DND-41 (cell line): Measurements from ENCODE around the gene NRL.

Experiments used
- ATAC-seq: fragments of 200-7000 bp; cut with Tn5 transposase; 3 replicates; pipeline ENCODE4 v1.9.1; 2021; ENCODE audit warnings: low read depth; ENCODE audit not compliant: insufficient read depth
- DNase-seq: peaks from one replicate; pipeline ENCODE4 v3.0.0-alpha.2; 2020
- H2AFZ ChIP-seq: 2 replicates; pipeline ENCODE4 v1.6.0; 2012; ENCODE audit warnings: low read depth, low read length
- H3K27ac ChIP-seq: 2 replicates; pipeline ENCODE4 v1.5.1; 2012; ENCODE audit warnings: low read length, inconsistent platforms
- H3K27me3 ChIP-seq: fragments of 200-600 bp; sonication (generic); 2 replicates; pipeline ENCODE4 v1.6.0; 2012; ENCODE audit warnings: low read length, mild to moderate bottlenecking, inconsistent platforms; ENCODE audit not compliant: insufficient read depth, poor library complexity
- H3K36me3 ChIP-seq: 2 replicates; pipeline ENCODE4 v1.5.1; 2012; ENCODE audit warnings: low read length, inconsistent platforms; ENCODE audit not compliant: insufficient read depth
- H3K4me1 ChIP-seq: 2 replicates; pipeline ENCODE4 v1.5.1; 2012; ENCODE audit warnings: mild to moderate bottlenecking, low read length; ENCODE audit not compliant: insufficient read depth
- H3K4me2 ChIP-seq: 2 replicates; pipeline ENCODE4 v1.6.0; 2012; ENCODE audit warnings: mild to moderate bottlenecking, moderate library complexity, low read length, inconsistent platforms; ENCODE audit not compliant: insufficient read depth
- H3K4me3 ChIP-seq, 2 experiments: fragments of 200-600 bp in 1 of 2; shearing (Covaris generic) in 1 of 2; 2 replicates each; pipeline ENCODE4 v1.5.1; 2012 to 2016; ENCODE audit warnings: inconsistent platforms in 2 of 2, low read length in 2 of 2, mild to moderate bottlenecking in 2 of 2, low read depth in 1 of 2, moderate library complexity in 1 of 2
- H3K79me2 ChIP-seq: 2 replicates; pipeline ENCODE4 v1.6.0; 2012; ENCODE audit warnings: low read length, inconsistent platforms; ENCODE audit not compliant: insufficient read depth
- H3K9ac ChIP-seq: 2 replicates; pipeline ENCODE4 v1.6.0; 2012; ENCODE audit warnings: low read depth, mild to moderate bottlenecking, inconsistent platforms, low read length, moderate library complexity
- H3K9me3 ChIP-seq: 2 replicates; pipeline ENCODE4 v1.5.1; 2012; ENCODE audit warnings: low read length, moderate library complexity, mild to moderate bottlenecking, inconsistent platforms; ENCODE audit not compliant: insufficient read depth, severe bottlenecking
- H4K20me1 ChIP-seq: 2 replicates; pipeline ENCODE4 v1.6.0; 2012; ENCODE audit warnings: low read length; ENCODE audit not compliant: insufficient read depth
- CTCF ChIP-seq: IDR thresholded peaks from 2 replicates; pipeline ENCODE4 v1.5.1; 2012; ENCODE audit warnings: borderline replicate concordance, low read length, moderate library complexity, mild to moderate bottlenecking; ENCODE audit not compliant: poor library complexity, severe bottlenecking; ENCODE audit errors: extremely low read depth
- EZH2 ChIP-seq: IDR thresholded peaks from 3 replicates; pipeline ENCODE4 v1.6.1; 2012; ENCODE audit warnings: borderline replicate concordance, low read depth, mild to moderate bottlenecking, moderate library complexity, low read length, inconsistent platforms; ENCODE audit not compliant: severe bottlenecking

NRL gene

GRCh38 chr14:24103451-24103850 lies 11.3 kb downstream of the NRL start:
- Histone ChIP-seq H3K9ac (no peak overlapping the region), H3K27ac (no peak overlapping the region), H3K36me3 (peaks cover 41% of the 10 kb centered on the region), H3K9me3 (no peaks in the 10 kb centered on the region), H3K27me3 (no peaks in the 10 kb centered on the region), H3K79me2 (no peaks in the 10 kb centered on the region), H2AFZ (no peak overlapping the region), H3K4me2 (no peak overlapping the region), H4K20me1 (no peaks in the 10 kb centered on the region), H3K4me3 (no peak overlapping the region), H3K4me1 (peaks cover 4% of the 10 kb centered on the region)
- TF ChIP-seq EZH2 (no peak), CTCF (no peak)
- DNase-seq (no peak), ATAC-seq (no peak)

- Histone ChIP-seq H3K27me3 (no peaks in the 10 kb centered on the region), H3K27ac (no peak overlapping the region), H3K9ac (no peak overlapping the region), H3K9me3 (no peaks in the 10 kb centered on the region), H3K4me1 (no peaks in the 10 kb centered on the region), H4K20me1 (no peaks in the 10 kb centered on the region), H2AFZ (no peak overlapping the region), H3K36me3 (peaks cover 47% of the 10 kb centered on the region), H3K4me2 (no peak overlapping the region), H3K4me3 (no peak overlapping the region), H3K79me2 (no peaks in the 10 kb centered on the region)
- ATAC-seq, result no peak
- no peak for DNase-seq
- no peak for TF ChIP-seq CTCF
- TF ChIP-seq EZH2, result no peak
Measured at GRCh38 chr14:24102357-24103048, 12.2 kb downstream of the NRL start.

GRCh38 chr14:24100982-24101494 lies 13.7 kb downstream of the NRL start:
- no peak for ATAC-seq
- H4K20me1 ChIP-seq, result no peaks in the 10 kb centered on the region
- no peak for DNase-seq
- no peaks in the 10 kb centered on the region for H3K4me1 ChIP-seq
- H2AFZ ChIP-seq, result no peak overlapping the region
- H3K36me3 ChIP-seq, result peaks cover 55% of the 10 kb centered on the region
- H3K79me2 ChIP-seq, result peaks cover 6% of the 10 kb centered on the region
- TF ChIP-seq CTCF (no peak), EZH2 (no peak)
- H3K9ac ChIP-seq, result no peak overlapping the region
- no peaks in the 10 kb centered on the region for H3K27me3 ChIP-seq
- H3K27ac ChIP-seq, result no peak overlapping the region
- no peak overlapping the region for H3K4me2 ChIP-seq
- no peaks in the 10 kb centered on the region for H3K9me3 ChIP-seq
- no peak overlapping the region for H3K4me3 ChIP-seq
